ENCODE data around the gene PCNX3.

- TF ChIP-seq CTCF (IDR thresholded peaks at IDR 0.05; ENCODE audit: borderline replicate concordance, extremely low read depth, low read length, poor library complexity, severe bottlenecking) (no peak), EZH2 (IDR thresholded peaks at IDR 0.05; ENCODE audit: borderline replicate concordance, low read depth, low read length, severe bottlenecking) (no peak)
Observed at GRCh38 chr11:65610404-65610803, 5.2 kb upstream of the PCNX3 start.
